Amniotic stem cell (primary cell): Measurements from ENCODE around the gene CHMP4A.

Source experiments
- DNase-seq: peaks from one replicate; lab custom pipeline; 2025; lab: John Stamatoyannopoulos, UW

CHMP4A gene

GRCh38 chr14:24212924-24213865, at the start of gene CHMP4A:
CHMP4A (minus strand) TSS chr14:24213488; CDS start chr14:24213439, 49 bp downstream.
- peak; percentile 99 for DNase-seq

- no peak for DNase-seq
Measured at GRCh38 chr14:24261969-24262327, 48.7 kb upstream of the CHMP4A start.

- DNase-seq, result no peak
Measured at GRCh38 chr14:24261256-24261968, 48.1 kb upstream of the CHMP4A start.

GRCh38 chr14:24260780-24261157, 47.5 kb upstream of the CHMP4A start:
- no peak for DNase-seq

GRCh38 chr14:24260026-24260779, 46.9 kb upstream of the CHMP4A start:
- DNase-seq, result no peak

GRCh38 chr14:24259282-24260025, 46.2 kb upstream of the CHMP4A start:
- no peak for DNase-seq

- DNase-seq, result no peak
Measured at GRCh38 chr14:24258548-24259265, 45.4 kb upstream of the CHMP4A start.

- DNase-seq, result no peak
Measured at GRCh38 chr14:24258119-24258518, 44.8 kb upstream of the CHMP4A start.

- DNase-seq, result no peak
Measured at GRCh38 chr14:24256960-24257359, 43.7 kb upstream of the CHMP4A start.

GRCh38 chr14:24255931-24256711, 42.8 kb upstream of the CHMP4A start:
- DNase-seq, result no peak

- DNase-seq, result no peak
Measured at GRCh38 chr14:24255438-24255837, 42.1 kb upstream of the CHMP4A start.

GRCh38 chr14:24254630-24255392, 41.5 kb upstream of the CHMP4A start:
- DNase-seq, result no peak

GRCh38 chr14:24253936-24254335, 40.6 kb upstream of the CHMP4A start:
- DNase-seq, result no peak

GRCh38 chr14:24252289-24253124, 39.2 kb upstream of the CHMP4A start:
- no peak for DNase-seq

GRCh38 chr14:24251880-24252288, 38.6 kb upstream of the CHMP4A start:
- no peak for DNase-seq

- no peak for DNase-seq
Measured at GRCh38 chr14:24250354-24250753, 37.1 kb upstream of the CHMP4A start.

- DNase-seq, result no peak
Measured at GRCh38 chr14:24249230-24250021, 36.1 kb upstream of the CHMP4A start.

GRCh38 chr14:24247422-24247821, 34.1 kb upstream of the CHMP4A start:
- no peak for DNase-seq
